Neural cell (in vitro differentiated cells): ENCODE data around the gene RPL7L1.

Source experiments
- EP300 ChIP-seq: fragments of 450-650 bp; conservative IDR thresholded peaks from 2 replicates; pipeline ENCODE4 v1.6.1; 2014; ENCODE audit warnings: antibody characterized with exemption, mild to moderate bottlenecking, moderate library complexity; ENCODE audit not compliant: poor library complexity, severe bottlenecking
- POLR2AphosphoS5 ChIP-seq: IDR thresholded peaks from 2 replicates; pipeline ENCODE4 v1.6.1; 2012
- SMC3 ChIP-seq: fragments of 450-650 bp; conservative IDR thresholded peaks from 2 replicates; pipeline ENCODE4 v1.6.1; 2014; ENCODE audit warnings: antibody characterized with exemption, mild to moderate bottlenecking, moderate library complexity; ENCODE audit not compliant: poor library complexity
- TAF1 ChIP-seq: IDR thresholded peaks from 2 replicates; pipeline ENCODE4 v1.6.1; 2012; ENCODE audit warnings: low read depth
- TF ChIP-seq, protein P1 (sequence below): fragments of 450-650 bp; IDR thresholded peaks from 2 replicates; pipeline ENCODE4 v1.5.1; 2014; ENCODE audit warnings: antibody characterized with exemption, mild to moderate bottlenecking, moderate library complexity; ENCODE audit not compliant: poor library complexity, severe bottlenecking

GRCh38 chr6:42909835-42910234, 30.4 kb downstream of the RPL7L1 start:
- TF ChIP-seq, protein P1, sequence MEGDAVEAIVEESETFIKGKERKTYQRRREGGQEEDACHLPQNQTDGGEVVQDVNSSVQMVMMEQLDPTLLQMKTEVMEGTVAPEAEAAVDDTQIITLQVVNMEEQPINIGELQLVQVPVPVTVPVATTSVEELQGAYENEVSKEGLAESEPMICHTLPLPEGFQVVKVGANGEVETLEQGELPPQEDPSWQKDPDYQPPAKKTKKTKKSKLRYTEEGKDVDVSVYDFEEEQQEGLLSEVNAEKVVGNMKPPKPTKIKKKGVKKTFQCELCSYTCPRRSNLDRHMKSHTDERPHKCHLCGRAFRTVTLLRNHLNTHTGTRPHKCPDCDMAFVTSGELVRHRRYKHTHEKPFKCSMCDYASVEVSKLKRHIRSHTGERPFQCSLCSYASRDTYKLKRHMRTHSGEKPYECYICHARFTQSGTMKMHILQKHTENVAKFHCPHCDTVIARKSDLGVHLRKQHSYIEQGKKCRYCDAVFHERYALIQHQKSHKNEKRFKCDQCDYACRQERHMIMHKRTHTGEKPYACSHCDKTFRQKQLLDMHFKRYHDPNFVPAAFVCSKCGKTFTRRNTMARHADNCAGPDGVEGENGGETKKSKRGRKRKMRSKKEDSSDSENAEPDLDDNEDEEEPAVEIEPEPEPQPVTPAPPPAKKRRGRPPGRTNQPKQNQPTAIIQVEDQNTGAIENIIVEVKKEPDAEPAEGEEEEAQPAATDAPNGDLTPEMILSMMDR, result no peak
- TF ChIP-seq EP300, result no peak
- TF ChIP-seq SMC3, result no peak
- no peak for TF ChIP-seq TAF1
- no peak for TF ChIP-seq POLR2AphosphoS5
